Omental fat pad (tissue), 4 donors: ENCODE results near the gene STK17B. TPM values are rescaled to one million over a fixed set of nuclear protein-coding genes. Genes with fewer than 3 reads are reported as not detected.

ENCODE experiments used
- ATAC-seq: fragments of 150-250 bp; one replicate; pipeline ENCODE4 v1.9.1; 2016; ENCODE audit warnings: mild to moderate bottlenecking, moderate library complexity; ENCODE audit not compliant: low FRiP score
- DNase-seq: peaks from one replicate; pipeline ENCODE4 v3.0.0-alpha.2; 2019; ENCODE audit warnings: low spot score
- total RNA-seq, 4 donors: library from RNA; depleted of rRNA; stranded (reverse); fragments of >200 nt; gene quantifications; one replicate each; pipeline ENCODE4 v1.1.0, GENCODE V29; 2016
- TF ChIP-seq, protein P1 (sequence below), 3 donors: fragments of 450-650 bp; IDR thresholded peaks; one replicate each; pipeline ENCODE4 v1.5.1; 2016 to 2017; ENCODE audit warnings: antibody characterized with exemption in 3 of 3, mild to moderate bottlenecking in 3 of 3, moderate library complexity in 2 of 3

STK17B gene
- total RNA-seq, 4 donors from 2014 or later, result 39.2 to 89.9 (median 60.7) TPM

GRCh38 chr2:196131949-196132925 is 39.1 kb downstream of the STK17B start:
- no peak for DNase-seq
- TF ChIP-seq, protein P1, sequence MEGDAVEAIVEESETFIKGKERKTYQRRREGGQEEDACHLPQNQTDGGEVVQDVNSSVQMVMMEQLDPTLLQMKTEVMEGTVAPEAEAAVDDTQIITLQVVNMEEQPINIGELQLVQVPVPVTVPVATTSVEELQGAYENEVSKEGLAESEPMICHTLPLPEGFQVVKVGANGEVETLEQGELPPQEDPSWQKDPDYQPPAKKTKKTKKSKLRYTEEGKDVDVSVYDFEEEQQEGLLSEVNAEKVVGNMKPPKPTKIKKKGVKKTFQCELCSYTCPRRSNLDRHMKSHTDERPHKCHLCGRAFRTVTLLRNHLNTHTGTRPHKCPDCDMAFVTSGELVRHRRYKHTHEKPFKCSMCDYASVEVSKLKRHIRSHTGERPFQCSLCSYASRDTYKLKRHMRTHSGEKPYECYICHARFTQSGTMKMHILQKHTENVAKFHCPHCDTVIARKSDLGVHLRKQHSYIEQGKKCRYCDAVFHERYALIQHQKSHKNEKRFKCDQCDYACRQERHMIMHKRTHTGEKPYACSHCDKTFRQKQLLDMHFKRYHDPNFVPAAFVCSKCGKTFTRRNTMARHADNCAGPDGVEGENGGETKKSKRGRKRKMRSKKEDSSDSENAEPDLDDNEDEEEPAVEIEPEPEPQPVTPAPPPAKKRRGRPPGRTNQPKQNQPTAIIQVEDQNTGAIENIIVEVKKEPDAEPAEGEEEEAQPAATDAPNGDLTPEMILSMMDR (IDR thresholded peaks at IDR 0.05), result no peak
- no peak for ATAC-seq

- TF ChIP-seq, protein P1 (IDR thresholded peaks at IDR 0.05), result no peak
- no peak for ATAC-seq
- DNase-seq, result peak; percentile 29
Measured at GRCh38 chr2:196131384-196131937, 39.9 kb downstream of the STK17B start.

- no peak for ATAC-seq
- TF ChIP-seq, protein P1 (IDR thresholded peaks at IDR 0.05), result no peak
- no peak for DNase-seq
Measured at GRCh38 chr2:196130039-196130825, 41.1 kb downstream of the STK17B start.

DNA sequence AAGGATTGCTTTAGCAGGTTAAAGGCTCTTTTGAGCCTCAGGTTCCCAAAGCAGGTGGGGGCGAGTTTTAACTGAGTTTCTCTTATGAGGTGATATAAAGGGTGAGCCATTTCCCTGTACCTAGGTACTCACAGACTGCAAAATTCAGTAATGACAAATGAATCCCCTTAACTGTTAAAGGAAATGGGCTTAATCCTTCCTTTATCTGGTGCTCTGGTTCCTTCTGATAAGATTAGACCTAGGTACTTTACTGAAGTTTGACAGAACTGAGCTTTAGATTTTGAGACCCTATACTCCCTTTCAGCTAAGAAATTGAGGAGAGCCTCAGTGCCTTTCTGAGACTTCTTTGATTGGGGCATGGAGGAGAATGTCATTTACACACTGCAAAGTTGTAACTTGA is 42.6 kb downstream of the STK17B start:
- TF ChIP-seq, protein P1 (IDR thresholded peaks at IDR 0.05), result no peak
- no peak for DNase-seq
- ATAC-seq, result no peak

- DNase-seq (no peak), ATAC-seq (no peak)
- TF ChIP-seq, protein P1 (IDR thresholded peaks at IDR 0.05), result no peak
Measured at GRCh38 chr2:196125596-196125995, 45.8 kb downstream of the STK17B start.

DNA sequence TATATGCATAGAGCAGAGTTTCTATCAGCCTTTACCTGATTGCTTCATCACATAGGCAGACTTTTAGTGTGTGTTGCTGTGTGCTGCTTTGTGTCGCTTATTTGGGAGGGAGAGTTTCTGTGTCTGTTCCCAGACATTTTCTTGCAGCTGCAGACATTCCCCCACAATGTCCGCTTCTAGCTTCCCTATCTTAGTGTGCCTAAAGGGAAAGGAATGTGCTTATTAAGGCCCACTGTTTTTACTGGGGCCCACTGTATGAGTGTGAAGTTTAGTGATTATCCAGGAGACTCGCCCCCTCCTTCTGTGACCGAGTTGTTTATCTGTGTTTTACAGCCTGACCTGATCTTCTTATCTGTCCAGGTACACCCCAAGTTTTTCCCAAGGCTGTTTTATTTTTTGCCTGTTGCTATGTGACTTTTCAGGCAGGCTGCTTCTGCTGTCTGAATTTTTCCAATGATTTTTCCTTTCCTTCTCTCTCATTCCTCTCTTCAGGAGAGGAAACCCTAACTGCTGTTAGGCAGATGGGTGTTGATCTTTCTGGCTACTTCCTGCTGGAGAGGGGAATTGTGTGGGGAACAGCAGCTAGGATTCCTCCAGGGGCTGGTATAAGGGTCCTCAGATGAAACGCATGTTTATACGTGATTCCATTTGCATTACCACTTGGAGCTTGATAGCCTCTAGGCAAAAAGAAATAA is 47.6 kb downstream of the STK17B start:
- TF ChIP-seq, protein P1 (IDR thresholded peaks at IDR 0.05), result no peak
- DNase-seq (no peak), ATAC-seq (no peak)
